ENCODE data around the gene F12. TPM values are rescaled to one million over a fixed set of nuclear protein-coding genes. Genes with fewer than 3 reads are reported as not detected.

The F12 gene
- total and polyA plus RNA-seq, 10 donors = 0.60 to 2.3 (median 1.1) TPM

DNA sequence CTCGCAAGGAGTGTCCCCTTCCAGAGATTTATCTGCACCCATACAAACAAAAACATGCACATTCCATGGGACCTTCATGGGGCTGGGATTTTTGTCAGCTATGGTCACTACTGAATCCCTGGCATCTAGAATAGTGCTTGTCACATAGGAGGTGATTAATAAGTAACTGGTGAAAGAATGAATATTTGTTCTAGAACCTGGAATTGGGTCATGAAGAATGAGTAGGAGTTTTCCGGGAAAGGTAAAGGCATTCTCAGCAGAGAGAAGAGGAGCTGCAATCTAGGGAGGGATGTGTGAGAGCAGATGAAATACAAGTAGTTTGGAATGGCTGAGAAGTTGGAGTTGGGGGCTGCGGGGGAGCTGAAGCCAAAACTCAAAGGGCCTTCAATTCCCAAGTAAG lies 55.1 kb downstream of the F12 start:
- H3K4me1 ChIP-seq = peaks cover 40 to 96% (median 64%) of the 10 kb centered on the region in 6 donors
- H3K4me3 ChIP-seq = no peak overlapping the region
- intact Hi-C loops (cut with DNase I; ENCODE audit: low total_unique reads) = no loop called here
- H3K27ac ChIP-seq = peak overlapping the region in 1 of 8 donors; percentile 43
- no peak for TF ChIP-seq POLR2AphosphoS5 (IDR thresholded peaks at IDR 0.05)
- no peak for TF ChIP-seq POLR2A (IDR thresholded peaks at IDR 0.05)
- TF ChIP-seq, protein P1, sequence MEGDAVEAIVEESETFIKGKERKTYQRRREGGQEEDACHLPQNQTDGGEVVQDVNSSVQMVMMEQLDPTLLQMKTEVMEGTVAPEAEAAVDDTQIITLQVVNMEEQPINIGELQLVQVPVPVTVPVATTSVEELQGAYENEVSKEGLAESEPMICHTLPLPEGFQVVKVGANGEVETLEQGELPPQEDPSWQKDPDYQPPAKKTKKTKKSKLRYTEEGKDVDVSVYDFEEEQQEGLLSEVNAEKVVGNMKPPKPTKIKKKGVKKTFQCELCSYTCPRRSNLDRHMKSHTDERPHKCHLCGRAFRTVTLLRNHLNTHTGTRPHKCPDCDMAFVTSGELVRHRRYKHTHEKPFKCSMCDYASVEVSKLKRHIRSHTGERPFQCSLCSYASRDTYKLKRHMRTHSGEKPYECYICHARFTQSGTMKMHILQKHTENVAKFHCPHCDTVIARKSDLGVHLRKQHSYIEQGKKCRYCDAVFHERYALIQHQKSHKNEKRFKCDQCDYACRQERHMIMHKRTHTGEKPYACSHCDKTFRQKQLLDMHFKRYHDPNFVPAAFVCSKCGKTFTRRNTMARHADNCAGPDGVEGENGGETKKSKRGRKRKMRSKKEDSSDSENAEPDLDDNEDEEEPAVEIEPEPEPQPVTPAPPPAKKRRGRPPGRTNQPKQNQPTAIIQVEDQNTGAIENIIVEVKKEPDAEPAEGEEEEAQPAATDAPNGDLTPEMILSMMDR (IDR thresholded peaks at IDR 0.05 in 8 of 11, conservative IDR thresholded peaks at IDR 0.05 in 3 of 11) = no peak
- WGBS, 5 donors = 90 to 96% (median 93%) methylated on average over 3 of the region's 3 CpGs
- H3K27me3 ChIP-seq (replicated peaks in 1 of 7) = no peaks in the 10 kb centered on the region
- DNase-seq = no peak
- H3K36me3 ChIP-seq = peaks cover 0 to 11% (median 6%) of the 10 kb centered on the region in 6 donors
- peaks cover 0 to 5% (median 0%) of the 10 kb centered on the region in 8 donors for H3K9me3 ChIP-seq

DNA sequence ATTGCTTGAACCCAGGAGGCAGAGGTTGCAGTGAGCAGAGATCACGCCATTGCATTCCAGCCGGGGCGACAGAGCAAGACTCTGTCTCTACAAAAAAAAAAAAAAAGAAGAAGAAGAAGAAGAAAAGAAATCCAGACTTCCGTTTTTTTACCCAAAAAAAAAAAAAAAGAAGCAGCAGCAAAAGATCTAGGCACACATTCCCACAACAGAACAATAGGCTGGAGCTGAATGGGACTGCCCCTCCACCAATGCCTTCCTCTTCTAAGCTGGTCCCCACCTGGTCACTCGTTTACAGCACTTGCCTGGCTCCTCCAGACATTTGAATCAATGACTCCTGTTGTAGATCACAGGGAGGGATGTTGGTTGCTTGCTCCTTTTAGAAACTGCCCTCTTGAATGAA lies 56.3 kb downstream of the F12 start:
- peaks cover 0 to 5% (median 0%) of the 10 kb centered on the region in 8 donors for H3K9me3 ChIP-seq
- peaks cover 0 to 23% (median 10%) of the 10 kb centered on the region in 6 donors for H3K36me3 ChIP-seq
- 41 to 75% (median 59%) methylated on average over 5 of the region's 5 CpGs for WGBS, 5 donors
- H3K4me3 ChIP-seq = no peak overlapping the region
- intact Hi-C loops (cut with DNase I; ENCODE audit: low total_unique reads) = no loop called here
- H3K27me3 ChIP-seq (replicated peaks in 1 of 7) = no peaks in the 10 kb centered on the region
- TF ChIP-seq POLR2A (IDR thresholded peaks at IDR 0.05) (no peak), POLR2AphosphoS5 (IDR thresholded peaks at IDR 0.05) (no peak)
- TF ChIP-seq, protein P1 (IDR thresholded peaks at IDR 0.05 in 8 of 11, conservative IDR thresholded peaks at IDR 0.05 in 3 of 11) = no peak
- peak overlapping the region in 2 of 8 donors; percentile 25 to 92 for H3K27ac ChIP-seq
- peak; percentile 3 for DNase-seq
- peaks cover 40 to 96% (median 63%) of the 10 kb centered on the region in 6 donors for H3K4me1 ChIP-seq

Other genes with a start within 250 kb of the F12 start
- 10 to 100 TPM; 52.1 to 90.4 (median 80.8) TPM for gene RAB24, start 105.8 kb downstream of the F12 start, total RNA-seq
- gene RAB24, start 105.8 kb downstream of the F12 start, polyA plus RNA-seq = 100 to 1,000 TPM in 2 of 3 donors, 10 to 100 TPM in 1; 90.6 to 181 (median 170) TPM
- 100 to 1,000 TPM in 5 of 7 donors, 10 to 100 TPM in 2; 74.5 to 173 (median 106) TPM for gene PRELID1, start 105.8 kb downstream of the F12 start, total RNA-seq
- gene PRELID1, start 105.8 kb downstream of the F12 start, polyA plus RNA-seq = 100 to 1,000 TPM; 131 to 174 (median 154) TPM
- 10 to 100 TPM; 19.3 to 80.7 (median 26.7) TPM for gene MXD3, start 97.7 kb downstream of the F12 start, total RNA-seq
- gene MXD3, start 97.7 kb downstream of the F12 start, polyA plus RNA-seq = 10 to 100 TPM; 25.9 to 32.5 (median 26.2) TPM
- gene LMAN2, start 57.9 kb downstream of the F12 start, total RNA-seq = 100 to 1,000 TPM in 4 of 7 donors, 10 to 100 TPM in 3; 92.4 to 211 (median 109) TPM
- gene LMAN2, start 57.9 kb downstream of the F12 start, polyA plus RNA-seq = 10 to 100 TPM; 50.1 to 96.6 (median 72.5) TPM
- gene RGS14, start 51.6 kb downstream of the F12 start, total RNA-seq = 100 to 1,000 TPM in 1 of 7 donors, 10 to 100 TPM in 6; 61.5 to 111 (median 77.1) TPM
- gene RGS14, start 51.6 kb downstream of the F12 start, polyA plus RNA-seq = 10 to 100 TPM; 45.3 to 95.9 (median 61.6) TPM
- gene SLC34A1, start 25.1 kb downstream of the F12 start, total RNA-seq = under 1 TPM in 5 of 7 donors, not detected in 2; 0.13 to 0.77 (median 0.19) TPM
- gene SLC34A1, start 25.1 kb downstream of the F12 start, polyA plus RNA-seq = under 1 TPM in 2 of 3 donors, not detected in 1; 0.02 to 0.06 TPM
- gene PFN3, start 8.9 kb downstream of the F12 start, total RNA-seq = not detected
- gene PFN3, start 8.9 kb downstream of the F12 start, polyA plus RNA-seq = not detected
- gene GRK6, start 17.1 kb upstream of the F12 start, total RNA-seq = 100 to 1,000 TPM; 114 to 170 (median 149) TPM
- gene GRK6, start 17.1 kb upstream of the F12 start, polyA plus RNA-seq = 10 to 100 TPM; 45.7 to 75.9 (median 55.3) TPM
- 1 to 10 TPM in 6 of 7 donors, not detected in 1; 2.6 to 5.3 (median 4.7) TPM for gene PRR7, start 37.2 kb upstream of the F12 start, total RNA-seq
- 1 to 10 TPM; 1.7 to 5.7 (median 3.9) TPM for gene PRR7, start 37.2 kb upstream of the F12 start, polyA plus RNA-seq
- gene DBN1, start 64.1 kb upstream of the F12 start, total RNA-seq = 10 to 100 TPM; 13.0 to 26.5 (median 17.6) TPM
- 10 to 100 TPM in 1 of 3 donors, 1 to 10 TPM in 2; 6.8 to 16.3 (median 7.6) TPM for gene DBN1, start 64.1 kb upstream of the F12 start, polyA plus RNA-seq
- gene PDLIM7, start 88.0 kb upstream of the F12 start, total RNA-seq = 100 to 1,000 TPM in 3 of 7 donors, 10 to 100 TPM in 4; 44.8 to 220 (median 86.4) TPM
- 100 to 1,000 TPM in 1 of 3 donors, 10 to 100 TPM in 2; 42.5 to 125 (median 59.2) TPM for gene PDLIM7, start 88.0 kb upstream of the F12 start, polyA plus RNA-seq
- gene DOK3, start 100.3 kb upstream of the F12 start, total RNA-seq = 100 to 1,000 TPM; 111 to 231 (median 149) TPM
- 100 to 1,000 TPM in 1 of 3 donors, 10 to 100 TPM in 2; 69.9 to 144 (median 98.4) TPM for gene DOK3, start 100.3 kb upstream of the F12 start, polyA plus RNA-seq
- gene DDX41, start 107.4 kb upstream of the F12 start, total RNA-seq = 100 to 1,000 TPM in 2 of 7 donors, 10 to 100 TPM in 5; 68.9 to 126 (median 91.8) TPM
- 10 to 100 TPM; 68.9 to 99.4 (median 92.9) TPM for gene DDX41, start 107.4 kb upstream of the F12 start, polyA plus RNA-seq
- gene FAM193B, start 145.0 kb upstream of the F12 start, total RNA-seq = 100 to 1,000 TPM in 5 of 7 donors, 10 to 100 TPM in 2; 86.9 to 155 (median 116) TPM
- gene FAM193B, start 145.0 kb upstream of the F12 start, polyA plus RNA-seq = 100 to 1,000 TPM; 145 to 364 (median 348) TPM
- gene TMED9, start 182.6 kb upstream of the F12 start, total RNA-seq = 100 to 1,000 TPM in 4 of 7 donors, 10 to 100 TPM in 3; 72.0 to 126 (median 110) TPM
- gene TMED9, start 182.6 kb upstream of the F12 start, polyA plus RNA-seq = 10 to 100 TPM; 52.6 to 96.9 (median 91.9) TPM
- 10 to 100 TPM; 26.8 to 35.6 (median 32.5) TPM for gene B4GALT7, start 190.6 kb upstream of the F12 start, total RNA-seq
- 10 to 100 TPM; 22.7 to 43.8 (median 37.4) TPM for gene B4GALT7, start 190.6 kb upstream of the F12 start, polyA plus RNA-seq